ENCODE results near the gene DIDO1. TPM values are rescaled to one million over a fixed set of nuclear protein-coding genes. Genes with fewer than 3 reads are reported as not detected.
A peak's percentile ranks its signal among the peaks of the same experiment; 100 is the strongest.

DIDO1 gene
- total RNA-seq: 33.2 and 41.4 TPM in 2 replicates

- DNase-seq (ENCODE audit: low read depth, low spot score): peak; percentile 45
These were observed at the start of gene DIDO1 for GRCh38 chr20:62926229-62927127. DIDO1 (minus strand) TSS chr20:62926505.

GRCh38 chr20:62975251-62975760, 49.0 kb upstream of the DIDO1 start:
- no peak for DNase-seq (ENCODE audit: low read depth, low spot score)

GRCh38 chr20:62972845-62973745, 46.8 kb upstream of the DIDO1 start:
- DNase-seq (ENCODE audit: low read depth, low spot score): no peak

- peak; percentile 19 for DNase-seq (ENCODE audit: low read depth, low spot score)
These were observed 45.9 kb upstream of the DIDO1 start for GRCh38 chr20:62971950-62972844.

GRCh38 chr20:62971211-62971949, 45.1 kb upstream of the DIDO1 start:
- DNase-seq (ENCODE audit: low read depth, low spot score): no peak

- no peak for DNase-seq (ENCODE audit: low read depth, low spot score)
These were observed 44.3 kb upstream of the DIDO1 start for GRCh38 chr20:62970307-62971210.

- no peak for DNase-seq (ENCODE audit: low read depth, low spot score)
These were observed 43.6 kb upstream of the DIDO1 start for GRCh38 chr20:62969939-62970306.

- no peak for DNase-seq (ENCODE audit: low read depth, low spot score)
These were observed 43.0 kb upstream of the DIDO1 start for GRCh38 chr20:62969179-62969760.

GRCh38 chr20:62968378-62969178, 42.3 kb upstream of the DIDO1 start:
- DNase-seq (ENCODE audit: low read depth, low spot score): no peak

- no peak for DNase-seq (ENCODE audit: low read depth, low spot score)
These were observed 41.5 kb upstream of the DIDO1 start for GRCh38 chr20:62967628-62968351.

- no peak for DNase-seq (ENCODE audit: low read depth, low spot score)
These were observed 40.8 kb upstream of the DIDO1 start for GRCh38 chr20:62967149-62967501.

GRCh38 chr20:62966212-62967148, 40.2 kb upstream of the DIDO1 start:
- no peak for DNase-seq (ENCODE audit: low read depth, low spot score)

GRCh38 chr20:62965363-62965771, 39.1 kb upstream of the DIDO1 start:
- DNase-seq (ENCODE audit: low read depth, low spot score): no peak

GRCh38 chr20:62964700-62965099, 38.4 kb upstream of the DIDO1 start:
- no peak for DNase-seq (ENCODE audit: low read depth, low spot score)

- no peak for DNase-seq (ENCODE audit: low read depth, low spot score)
These were observed 37.5 kb upstream of the DIDO1 start for GRCh38 chr20:62963614-62964397.

All from pulmonary artery endothelial cell (primary cell).